GM20431 (cell line): ENCODE data around the gene WDR33.
"Not testable (repeated sequence)": the region's sequence is repeated elsewhere in the genome, so short reads cannot be mapped to it uniquely, and the experiment has no call there.

Experiments
- in situ Hi-C: fragments of 300-500 bp; cut with MseI, MboI; formaldehyde crosslinking; loops from one replicate; pipeline ENCODE4 v1.15.0; 2020; ENCODE audit warnings: low sequenced_read_pairs; ENCODE audit not compliant: unreplicated experiment

WDR33 gene

GRCh38 chr2:127770534-127770933, 40.4 kb downstream of the WDR33 start:
- in situ Hi-C loops: not testable (repeated sequence)

GRCh38 chr2:127769587-127769986, 41.4 kb downstream of the WDR33 start:
- in situ Hi-C loops: no loop called here

GRCh38 chr2:127768775-127769479, 42.0 kb downstream of the WDR33 start:
- in situ Hi-C loops: no loop called here

- in situ Hi-C loops: no loop called here
Observed at GRCh38 chr2:127763776-127764175, 47.2 kb downstream of the WDR33 start.

GRCh38 chr2:127762846-127763245, 48.1 kb downstream of the WDR33 start:
- in situ Hi-C loops: no loop called here

GRCh38 chr2:127762441-127762840, 48.5 kb downstream of the WDR33 start:
- in situ Hi-C loops: no loop called here

- in situ Hi-C loops: no loop called here
Observed at GRCh38 chr2:127759931-127760330, 51.0 kb downstream of the WDR33 start.

- in situ Hi-C loops: no loop called here
Observed at GRCh38 chr2:127754186-127754585, 56.8 kb downstream of the WDR33 start.

- in situ Hi-C loops: no loop called here
Observed at GRCh38 chr2:127753374-127753773, 57.6 kb downstream of the WDR33 start.

- in situ Hi-C loops: not testable (repeated sequence)
Observed at GRCh38 chr2:127749537-127749936, 61.4 kb downstream of the WDR33 start.

- in situ Hi-C loops: no loop called here
Observed at GRCh38 chr2:127747621-127748020, 63.4 kb downstream of the WDR33 start.

- in situ Hi-C loops: no loop called here
Observed at GRCh38 chr2:127743477-127744026, 67.4 kb downstream of the WDR33 start.

- in situ Hi-C loops: no loop called here
Observed at GRCh38 chr2:127740665-127741288, 70.2 kb downstream of the WDR33 start.

- in situ Hi-C loops: no loop called here
Observed at GRCh38 chr2:127739800-127740199, 71.2 kb downstream of the WDR33 start.

- in situ Hi-C loops: no loop called here
Observed at GRCh38 chr2:127737892-127738291, 73.1 kb downstream of the WDR33 start.

- in situ Hi-C loops: no loop called here
Observed at GRCh38 chr2:127735537-127736399, 75.2 kb downstream of the WDR33 start.

- in situ Hi-C loops: no loop called here
Observed at GRCh38 chr2:127735044-127735443, 75.9 kb downstream of the WDR33 start.

- in situ Hi-C loops: no loop called here
Observed at GRCh38 chr2:127733816-127734537, 77.0 kb downstream of the WDR33 start.

GRCh38 chr2:127733113-127733815, 77.7 kb downstream of the WDR33 start:
- in situ Hi-C loops: no loop called here
